PFSK-1 (cell line): ENCODE results near the gene DRAM1.

Experiments used
- POLR2AphosphoS5 ChIP-seq: IDR thresholded peaks from 2 replicates; pipeline ENCODE4 v1.6.1; 2012; ENCODE audit warnings: low read depth, mild to moderate bottlenecking, control low read depth, low read length, moderate library complexity
- REST ChIP-seq, 2 experiments: IDR thresholded peaks; 2 replicates each; pipeline versions ENCODE4 v1.6.1 to v1.8.0; 2011 to 2012; ENCODE audit warnings: low read depth in 2 of 2, low read length in 2 of 2, control low read depth in 1 of 2, inconsistent platforms in 1 of 2, mild to moderate bottlenecking in 1 of 2, moderate library complexity in 1 of 2; ENCODE audit not compliant: insufficient read depth in 1 of 2
- TAF1 ChIP-seq: IDR thresholded peaks from 2 replicates; pipeline ENCODE4 v1.6.1; 2012; ENCODE audit warnings: low read length, control low read depth, borderline replicate concordance; ENCODE audit not compliant: insufficient read depth

- no peak for TF ChIP-seq POLR2AphosphoS5
- no peak for TF ChIP-seq REST (IDR thresholded peaks at IDR 0.05; ENCODE audit: insufficient read depth in 1 of 2, low read depth in 2 of 2, low read length in 2 of 2)
- TF ChIP-seq TAF1, result no peak
Observed at GRCh38 chr12:101854747-101855146, 22.6 kb upstream of the DRAM1 start.
